ENCODE results near the gene MAP3K1. TPM values are rescaled to one million over a fixed set of nuclear protein-coding genes. Genes with fewer than 3 reads are reported as not detected.

Gene MAP3K1
- total RNA-seq, 1 experiment from 2014 or later: 8.5 TPM

DNA sequence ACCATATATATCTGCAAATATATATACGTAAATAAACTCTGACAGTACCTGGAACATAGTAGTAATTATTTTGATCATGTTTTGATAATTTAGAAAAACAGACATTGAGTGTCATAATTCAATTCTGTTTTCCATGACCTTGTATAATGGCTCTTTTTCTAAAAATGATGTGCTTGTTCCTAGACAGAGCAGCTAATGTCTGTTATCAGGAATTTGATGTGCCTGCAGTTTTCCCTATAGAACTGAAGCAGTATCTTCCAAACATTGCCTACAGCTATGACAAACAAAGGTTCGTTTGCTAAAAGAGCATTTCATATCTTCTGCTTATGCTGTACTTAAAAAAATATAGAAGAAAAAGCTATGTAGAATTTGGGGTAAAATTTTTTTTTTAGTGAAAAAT, 99.3 kb downstream of the MAP3K1 start:
- BruUV-seq (replicated peaks): no TSS peak
- Histone ChIP-seq H3K36me3 (ENCODE audit: control insufficient read depth in 1 of 2, insufficient read depth in 2 of 2, low read length in 2 of 2) (no peaks in the 10 kb centered on the region), H4K20me1 (ENCODE audit: insufficient read depth) (no peaks in the 10 kb centered on the region), H3K79me2 (ENCODE audit: insufficient read depth, low read length) (no peaks in the 10 kb centered on the region), H3K9me2 (ENCODE audit: insufficient read depth) (no peaks in the 10 kb centered on the region), H3K9ac (ENCODE audit: low read length) (no peak overlapping the region), H3K27ac (ENCODE audit: low read depth, low read length) (no peak overlapping the region), H3K9me3 (ENCODE audit: control insufficient read depth in 1 of 2, insufficient read depth in 1 of 2, low read depth in 1 of 2, low read length in 2 of 2) (no peaks in the 10 kb centered on the region), H3K4me3 (replicated peaks in 1 of 2; ENCODE audit: low read depth in 1 of 2, low read length in 2 of 2) (no peak overlapping the region), H3K27me3 (ENCODE audit: insufficient read depth, low read length) (no peaks in the 10 kb centered on the region), H2AFZ (ENCODE audit: low read depth, low read length, poor library complexity, severe bottlenecking) (no peak overlapping the region), H3K4me2 (ENCODE audit: low read length) (no peak overlapping the region), H3K4me1 (ENCODE audit: control insufficient read depth in 1 of 2, insufficient read depth in 2 of 2, low read length in 2 of 2) (peaks cover 0 to 13% of the 10 kb centered on the region in 2 experiments; a peak in 2 of 4 replicates)
- DNase-seq (ENCODE audit: low read depth, low spot score) (no peak), ATAC-seq (no peak)
- intact Hi-C loops (cut with micrococcal nuclease): no loop called here
- ChIA-PET POLR2A (no interaction called here), RAD21 (ENCODE audit: low non-redundant PET in 1 of 2, low total read pairs in 2 of 2, uncharacterized antibody in 2 of 2, unreplicated experiment in 2 of 2) (no interaction called here), CTCF (no interaction called here)
- TF ChIP-seq FOSL1 (IDR thresholded peaks at IDR 0.05; ENCODE audit: low read depth) (no peak), EZH2phosphoT487 (IDR thresholded peaks at IDR 0.05; ENCODE audit: borderline replicate concordance) (no peak), CBX3 (IDR thresholded peaks at IDR 0.05; ENCODE audit: low read depth) (no peak), JUND (IDR thresholded peaks at IDR 0.05) (no peak), MAX (IDR thresholded peaks at IDR 0.05) (no peak), SRF (IDR thresholded peaks at IDR 0.05; ENCODE audit: low read depth) (no peak), POLR2AphosphoS5 (IDR thresholded peaks at IDR 0.05; ENCODE audit: low read depth, low read length) (no peak), RAD21 (IDR thresholded peaks at IDR 0.05; ENCODE audit: low read depth) (no peak), REST (IDR thresholded peaks at IDR 0.05; ENCODE audit: low read depth) (no peak)
